NCI-H524 (cell line): ENCODE results near the gene KIAA0040.
A peak's percentile ranks its signal among the peaks of the same experiment; 100 is the strongest.

Experiments
- DNase-seq, 2 experiments: peaks; one replicate each; lab custom pipeline; 2025; lab: John Stamatoyannopoulos, UW

The KIAA0040 gene

DNA sequence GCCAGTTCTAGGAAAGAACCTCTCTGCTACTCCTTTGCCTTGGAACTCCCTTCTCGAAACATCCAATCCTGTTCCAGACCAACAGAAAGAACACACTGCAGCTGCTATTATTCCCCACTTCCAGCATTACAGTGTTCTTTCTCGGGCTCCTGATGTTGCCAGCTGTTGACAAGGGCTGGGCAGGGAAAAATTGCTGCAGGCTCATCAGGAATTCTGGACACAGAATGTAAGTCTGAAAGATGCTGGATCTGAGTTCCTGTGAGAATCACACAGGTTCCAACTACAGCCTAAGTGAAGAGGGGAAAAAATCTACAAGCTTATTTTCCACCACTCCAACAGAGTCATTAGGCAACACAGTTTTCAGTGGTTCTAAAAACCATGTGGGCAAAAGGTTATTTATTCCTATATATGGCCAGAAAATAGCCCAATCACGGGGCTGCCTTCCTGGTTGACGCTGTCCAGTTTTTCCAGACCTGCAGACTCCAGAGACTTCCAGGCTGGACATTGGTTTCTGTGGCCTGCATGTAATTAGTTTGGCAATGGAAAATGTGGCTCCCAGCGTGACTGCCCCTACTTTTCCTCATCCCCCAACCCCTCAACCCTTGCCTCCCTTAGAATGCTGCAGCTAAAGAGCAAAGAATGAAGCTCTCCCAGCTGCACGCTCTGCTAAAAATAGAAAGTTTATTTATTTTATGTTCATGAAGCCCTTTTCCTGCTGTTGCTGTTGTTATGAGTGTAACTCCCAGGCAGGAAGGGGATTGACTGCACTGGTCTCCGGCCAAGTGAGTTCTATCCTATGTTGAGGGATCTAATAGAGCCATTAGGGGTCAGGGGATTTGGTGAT is 8.3 kb upstream of the KIAA0040 start:
- no peak for DNase-seq

DNA sequence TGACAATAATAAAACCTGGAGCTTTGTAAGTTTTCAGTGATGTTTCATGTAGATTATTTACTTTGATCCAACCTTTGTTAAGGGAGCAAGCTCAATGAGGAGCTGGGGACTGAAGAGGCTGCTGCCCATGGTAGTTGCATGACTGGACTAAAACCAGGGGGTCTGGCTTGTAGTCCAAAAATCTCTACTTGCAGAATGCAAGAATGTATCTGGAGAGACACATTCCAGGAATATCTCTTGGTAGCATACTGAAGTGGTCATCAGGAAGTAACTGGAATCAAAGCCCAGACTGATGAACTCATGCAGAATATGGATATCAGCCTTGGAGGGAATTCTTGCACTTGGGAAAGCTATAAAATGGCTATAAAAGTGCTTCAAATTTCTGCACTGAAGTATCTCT is 5.8 kb upstream of the KIAA0040 start:
- DNase-seq: no peak

DNA sequence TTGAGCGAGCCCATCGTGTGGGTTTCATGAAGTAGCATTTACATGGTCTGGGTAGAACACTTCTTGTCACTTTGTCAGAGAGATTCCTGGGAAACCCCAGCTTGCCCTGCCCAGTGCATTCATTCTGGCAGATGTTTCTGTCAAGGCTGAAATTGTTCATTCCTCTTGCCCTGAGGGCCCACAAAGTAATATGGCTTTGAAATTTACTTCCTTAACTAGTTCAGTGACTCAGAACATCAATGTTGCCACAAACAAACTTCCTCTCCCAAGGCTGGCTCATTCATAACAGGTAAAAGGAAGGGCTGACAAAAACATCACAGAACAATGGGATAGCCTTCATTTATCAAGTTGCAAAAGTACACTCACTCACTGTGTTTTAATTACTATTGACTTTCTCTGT is 5.0 kb upstream of the KIAA0040 start:
- no peak for DNase-seq

DNA sequence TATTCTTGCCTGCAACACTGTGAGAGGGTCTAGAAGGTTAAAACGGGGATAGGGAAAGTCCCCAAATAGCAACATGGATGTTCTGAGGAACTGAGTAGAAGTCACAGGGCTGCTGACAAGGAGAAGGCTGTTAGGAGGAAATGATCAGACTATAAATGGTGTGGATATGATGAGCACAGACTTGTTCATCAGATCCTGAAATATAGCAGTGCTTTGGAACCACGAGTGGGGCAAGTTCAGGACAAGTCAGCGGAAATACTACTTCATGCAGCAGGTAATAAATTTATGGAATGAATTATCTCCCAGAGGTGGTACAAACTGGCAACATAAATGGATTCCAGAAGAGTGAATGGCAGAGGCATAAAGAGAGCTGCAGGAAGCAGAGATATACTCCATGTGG is 3.2 kb upstream of the KIAA0040 start:
- no peak for DNase-seq

DNA sequence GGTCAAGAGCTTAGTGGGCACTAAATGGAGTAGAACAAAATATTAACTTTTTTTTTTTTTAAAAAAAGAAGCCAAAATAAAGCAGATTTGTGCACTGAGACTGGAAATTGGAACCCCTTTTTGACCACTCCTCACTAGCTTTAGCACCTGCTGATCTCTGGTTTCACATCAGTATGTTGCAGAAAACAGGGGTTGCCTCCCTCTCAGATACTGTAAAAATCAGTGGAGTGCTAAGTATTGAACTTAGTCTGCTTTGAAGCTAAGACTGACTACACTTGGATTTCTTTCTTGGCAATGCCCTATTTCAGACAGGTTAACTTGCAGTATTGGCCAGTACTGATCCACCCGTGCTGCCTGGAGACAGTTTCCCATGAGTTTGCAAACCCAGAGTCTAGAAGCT is 2.7 kb upstream of the KIAA0040 start:
- no peak for DNase-seq

DNA sequence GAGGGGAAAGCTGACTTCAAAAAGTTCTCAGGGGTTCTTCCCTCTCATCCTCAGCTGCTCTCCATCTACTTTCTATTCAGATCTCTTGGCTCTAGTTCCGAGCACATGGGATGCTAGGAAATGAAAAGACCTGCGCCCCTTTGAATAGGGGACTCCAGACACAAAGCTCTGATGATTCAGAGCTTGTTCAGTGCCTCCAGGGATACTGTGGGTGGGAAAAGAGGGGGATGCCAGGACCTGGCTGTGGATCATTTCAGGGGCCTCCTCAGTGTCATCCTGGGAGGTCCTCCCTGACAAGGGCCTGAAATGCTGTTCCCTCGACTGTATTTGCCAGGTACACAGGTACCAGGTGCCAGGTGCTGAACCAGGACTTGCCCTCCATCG is 943 bp upstream of the KIAA0040 start:
- no peak for DNase-seq

DNA sequence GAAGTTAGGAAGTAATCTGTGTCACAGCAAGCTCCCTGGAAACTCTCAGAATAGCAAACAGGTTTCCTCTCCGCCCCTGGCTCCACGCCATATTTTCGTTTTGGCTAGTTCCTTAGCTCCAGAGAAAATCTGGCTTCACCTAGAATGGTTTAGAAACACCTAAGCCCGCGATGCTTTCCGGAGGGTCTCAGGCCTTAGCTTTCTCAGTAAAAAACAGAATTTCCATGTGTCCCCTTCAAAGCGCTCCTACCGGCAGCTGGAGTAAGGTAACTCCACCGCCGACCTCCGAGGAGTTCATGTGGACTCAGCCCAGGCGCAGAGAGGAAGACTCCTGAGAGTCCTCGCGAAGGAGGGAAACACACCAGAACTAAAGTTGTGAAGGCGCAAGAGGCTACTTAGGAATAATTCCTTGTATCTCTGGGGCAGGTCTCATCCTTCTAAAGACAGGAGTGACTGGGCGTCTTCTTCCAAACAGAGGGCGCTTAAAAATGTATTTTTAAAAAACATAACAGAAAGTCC is 406 bp downstream of the KIAA0040 start:
- peak in 1 of 2 experiments; percentile 46 for DNase-seq

DNA sequence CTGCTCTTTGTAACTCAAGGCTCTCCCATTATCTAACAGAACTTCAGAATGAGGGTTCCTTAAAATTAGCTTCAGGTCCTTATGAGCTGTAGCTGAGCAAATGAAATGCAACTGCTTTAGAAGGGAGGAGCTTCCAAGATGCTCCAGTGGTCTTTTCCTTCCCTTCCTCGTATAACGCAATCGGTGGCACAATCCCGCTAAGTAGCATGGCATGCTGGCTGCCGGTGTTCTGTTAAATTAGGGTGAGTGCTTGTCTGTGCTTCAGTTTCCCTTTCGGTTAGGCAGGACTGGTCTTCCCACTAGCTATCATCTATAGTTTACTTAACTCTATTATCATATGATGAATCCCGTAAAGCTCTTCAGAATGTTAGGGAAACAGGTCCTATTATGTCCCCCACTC is 917 bp downstream of the KIAA0040 start:
- DNase-seq: no peak

DNA sequence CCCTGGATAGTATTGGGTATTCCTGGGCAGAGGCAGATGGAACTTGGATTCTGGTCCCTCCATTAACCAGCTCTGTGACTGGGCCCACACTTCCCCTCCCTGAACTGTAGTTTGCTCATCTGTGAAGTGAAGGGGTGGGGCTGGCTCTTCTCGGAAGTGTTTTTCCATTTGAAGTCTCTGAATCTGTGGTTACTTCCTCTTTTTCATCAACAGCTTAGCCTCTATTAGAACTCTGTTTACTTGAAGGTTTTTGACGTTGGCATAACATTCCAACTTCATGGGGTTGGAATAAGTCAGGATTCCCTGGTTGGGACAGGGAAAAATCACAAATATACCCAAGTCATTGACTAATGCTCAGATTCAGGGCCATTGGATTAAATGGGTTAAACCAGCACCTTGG is 3.6 kb downstream of the KIAA0040 start:
- DNase-seq: no peak

DNA sequence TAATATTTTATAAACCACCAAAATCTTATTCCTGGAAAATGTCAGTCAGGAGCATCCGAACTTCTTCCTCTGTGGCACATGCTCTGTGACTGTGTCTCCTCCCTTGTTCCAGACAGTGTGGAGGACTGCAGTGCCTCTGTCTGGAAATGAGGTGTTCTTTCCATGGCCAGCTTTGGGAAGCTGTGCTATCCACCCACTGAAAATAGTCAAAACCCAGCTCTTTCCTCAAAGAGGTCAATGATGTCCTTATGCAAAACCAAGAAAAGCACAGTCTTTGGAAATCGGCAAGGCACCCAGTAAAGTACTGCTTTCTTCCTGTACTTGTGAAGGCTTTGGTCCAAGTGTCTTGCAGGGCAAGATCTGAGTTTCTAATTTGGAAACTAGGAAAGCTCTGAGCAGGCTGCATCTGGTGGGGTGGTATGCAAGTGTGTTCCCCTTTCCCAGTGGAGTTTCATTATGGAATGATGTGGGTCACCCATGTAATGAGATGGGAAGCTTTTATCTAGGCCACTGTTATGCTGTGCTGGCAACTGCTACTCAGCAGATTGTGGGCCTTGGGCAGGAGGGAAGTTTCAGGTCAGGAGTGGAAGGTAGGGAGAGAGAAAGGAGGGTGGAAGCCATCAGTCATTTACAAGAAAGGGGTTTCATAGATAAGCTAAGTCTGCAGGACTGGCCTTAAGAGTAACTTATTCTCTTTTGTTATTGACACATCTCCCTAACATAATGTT is 6.0 kb downstream of the KIAA0040 start:
- DNase-seq: no peak

DNA sequence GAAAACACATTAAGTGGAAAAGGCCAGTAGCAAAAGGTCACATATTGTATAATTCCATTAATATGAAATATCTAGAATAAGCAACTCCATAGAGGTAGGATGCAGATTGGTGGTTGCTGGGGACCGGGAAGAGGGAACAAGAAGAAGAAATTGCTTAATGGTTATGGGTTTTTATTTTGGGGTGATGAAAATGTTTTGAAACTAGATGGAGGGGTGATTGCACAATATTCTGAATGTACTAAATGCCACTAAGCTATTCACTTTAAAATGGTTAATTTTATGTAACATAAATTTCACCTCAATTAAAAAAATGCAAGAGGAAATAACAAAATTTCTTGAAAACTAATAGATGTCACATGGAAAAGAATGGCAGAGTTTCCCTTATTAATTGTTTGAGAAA is 6.7 kb downstream of the KIAA0040 start:
- no peak for DNase-seq

DNA sequence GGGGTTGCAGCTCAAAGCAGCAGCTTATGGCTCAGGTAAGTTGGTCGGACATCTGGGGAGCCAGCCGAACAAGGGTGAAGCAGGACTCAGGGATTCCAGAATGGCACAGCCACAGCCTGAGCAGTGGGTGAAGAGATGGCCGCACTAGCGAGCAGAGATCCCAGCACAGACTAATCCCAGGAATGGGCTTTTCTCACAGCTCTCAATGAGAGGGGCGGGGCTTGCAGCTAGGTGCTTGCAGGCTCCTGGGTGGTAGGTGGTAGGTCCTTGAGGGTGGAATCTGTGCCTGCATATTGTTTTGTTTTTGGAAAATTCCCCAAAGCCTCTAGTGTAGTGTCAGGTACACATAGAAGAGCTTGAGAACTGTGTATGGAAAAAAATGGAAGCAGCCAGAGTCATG is 9.0 kb downstream of the KIAA0040 start:
- no peak for DNase-seq

DNA sequence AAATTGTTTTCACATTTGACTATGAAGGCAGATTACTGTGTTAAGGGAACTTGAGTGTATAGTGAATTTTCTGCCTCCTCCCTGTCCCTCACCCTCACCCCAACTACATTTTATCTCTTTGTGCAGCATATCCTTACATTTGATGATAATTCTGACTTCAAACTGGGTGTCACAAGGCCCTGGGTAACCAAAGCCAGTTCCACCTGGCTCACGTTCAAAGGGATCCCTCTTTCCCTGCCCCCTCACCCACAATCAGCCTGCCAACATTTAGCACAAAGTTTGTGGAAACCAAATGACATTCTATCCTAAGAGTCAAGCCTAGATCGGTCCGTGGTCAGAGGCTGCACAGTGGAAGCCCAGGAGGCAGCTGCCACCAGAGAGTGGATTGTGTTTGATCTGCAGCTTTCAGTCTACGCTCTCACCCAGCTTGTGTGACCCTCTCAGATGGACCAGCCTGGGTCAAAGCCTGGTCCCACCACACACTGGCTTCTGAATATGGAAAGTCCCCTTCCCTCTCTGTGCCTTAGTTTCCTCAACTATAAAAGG is 10.3 kb downstream of the KIAA0040 start:
- no peak for DNase-seq

DNA sequence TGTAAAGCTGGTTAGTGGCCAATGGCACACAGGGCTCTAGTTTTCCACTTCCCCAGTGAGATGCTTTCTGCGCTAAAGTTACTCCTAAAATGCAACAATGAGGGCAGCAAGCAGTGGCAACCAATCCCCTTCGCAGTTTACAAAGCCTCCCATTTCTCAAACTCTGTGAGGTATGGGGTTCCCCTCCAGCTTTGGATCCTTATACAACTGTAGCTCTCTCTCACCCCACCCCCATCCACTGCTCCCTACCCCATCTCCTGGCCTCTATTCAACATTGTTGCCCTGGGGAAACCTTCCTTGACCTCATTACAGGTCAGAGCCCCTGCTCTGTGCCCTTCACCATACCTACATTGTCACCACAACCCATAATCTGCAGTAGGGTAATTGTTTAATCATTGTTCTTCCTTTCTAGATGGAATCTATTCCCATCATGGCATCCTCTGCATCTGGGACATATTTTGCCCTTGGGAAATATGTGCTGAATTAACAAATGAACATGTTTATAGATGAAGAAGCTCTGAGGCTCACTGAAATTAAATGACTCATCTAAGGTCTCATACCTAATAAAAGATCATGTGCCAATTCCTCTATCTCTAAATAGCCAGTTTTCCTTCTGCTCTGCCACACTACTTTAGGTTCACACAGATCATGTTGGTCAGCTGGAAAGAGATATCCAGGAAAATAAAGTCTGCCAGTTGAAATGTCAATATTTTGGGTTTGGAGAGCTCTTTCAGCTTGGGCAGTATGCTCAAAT is 12.6 kb downstream of the KIAA0040 start:
- DNase-seq: no peak

DNA sequence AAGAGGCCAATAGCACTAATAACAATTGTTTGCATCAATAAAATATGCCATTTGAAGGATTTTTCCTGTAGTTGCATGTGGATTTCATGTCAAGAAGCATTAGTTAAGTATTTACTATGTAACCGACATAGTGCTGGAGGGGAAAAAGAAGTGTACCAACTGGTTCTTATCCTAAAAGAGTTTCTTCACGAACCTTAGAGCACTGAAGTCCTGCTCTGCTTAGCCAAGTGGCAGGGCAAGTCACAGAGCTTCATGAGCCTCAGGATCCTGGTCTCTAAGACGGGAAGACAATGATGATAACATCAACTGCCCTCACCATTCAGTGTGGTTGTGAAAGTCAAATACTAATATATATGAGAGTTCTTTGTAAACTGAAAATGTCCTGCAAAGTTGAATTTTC is 14.1 kb downstream of the KIAA0040 start:
- DNase-seq: no peak

DNA sequence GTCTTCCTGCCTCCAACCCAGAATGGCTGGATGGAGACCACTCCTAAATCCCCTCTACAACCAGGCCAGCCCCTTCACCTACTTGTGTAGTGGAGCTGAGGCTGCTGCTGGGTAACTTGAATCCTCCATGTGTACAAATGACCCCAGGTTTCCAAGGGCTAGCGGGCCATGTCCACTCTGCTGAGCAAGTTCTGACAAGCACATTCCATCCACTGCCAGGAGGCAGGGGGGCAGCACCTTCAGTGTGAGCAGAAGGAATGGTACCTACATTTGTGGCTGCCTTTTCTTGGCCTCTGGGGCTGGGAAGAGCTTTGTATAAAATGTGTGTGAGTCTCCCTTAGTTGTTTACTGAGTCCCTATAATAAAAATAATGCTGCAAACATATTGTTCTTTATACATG is 14.5 kb downstream of the KIAA0040 start:
- DNase-seq: no peak

DNA sequence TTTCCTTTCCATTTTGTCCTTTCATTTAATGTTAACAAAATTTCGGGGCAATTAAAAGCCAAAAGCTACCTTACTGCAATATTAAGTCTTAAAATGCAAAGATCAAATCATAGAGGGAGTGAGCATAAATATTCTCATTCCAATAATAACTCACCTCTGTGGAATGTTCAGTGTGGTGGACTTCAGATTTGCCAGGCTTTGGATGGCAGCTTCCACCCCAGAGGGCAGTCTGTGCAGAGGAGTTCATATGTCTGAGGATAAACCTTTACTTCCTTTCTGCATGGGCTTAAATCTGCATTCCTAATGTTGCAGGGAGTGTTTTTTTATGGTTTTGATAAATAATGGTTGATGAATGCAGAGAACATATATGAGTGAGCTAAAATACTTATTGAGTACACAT is 16.3 kb downstream of the KIAA0040 start:
- no peak for DNase-seq

DNA sequence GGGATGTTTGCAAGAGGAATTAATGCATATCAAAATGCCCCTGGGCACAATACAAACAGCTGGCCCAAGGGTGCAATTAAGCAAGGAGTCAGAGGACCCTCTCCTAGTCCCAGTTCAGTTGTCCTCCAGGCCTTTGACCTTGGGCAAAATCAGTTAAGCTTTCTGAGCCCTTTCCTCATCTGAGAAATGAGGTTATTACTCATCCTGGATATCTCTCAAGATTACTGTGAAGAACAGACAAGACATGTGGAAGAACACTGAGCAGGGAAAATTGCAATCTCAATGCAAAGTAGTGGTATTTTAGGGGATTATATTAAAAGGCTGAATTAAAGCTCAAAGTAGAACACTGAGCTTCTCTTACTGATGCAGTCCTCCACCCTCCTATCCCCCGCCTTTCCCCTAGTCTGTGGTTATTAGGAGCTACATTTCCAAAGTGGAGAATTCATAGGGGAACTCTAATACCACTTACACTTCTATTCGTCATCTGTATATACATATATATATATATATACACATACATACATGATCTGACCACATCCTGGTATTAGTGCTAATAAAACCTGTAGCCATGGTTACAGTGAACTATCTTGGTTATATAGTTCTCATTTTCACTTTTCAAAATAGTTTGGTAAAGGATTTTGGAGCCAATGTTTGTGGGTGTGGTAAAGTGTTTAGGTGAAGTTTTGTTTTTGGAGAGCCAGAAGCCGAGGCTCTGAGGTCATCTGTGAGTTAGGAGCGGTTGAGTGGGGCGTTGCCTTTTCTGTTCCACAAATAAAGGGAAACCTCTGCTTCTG is 18.1 kb downstream of the KIAA0040 start:
- DNase-seq: no peak

DNA sequence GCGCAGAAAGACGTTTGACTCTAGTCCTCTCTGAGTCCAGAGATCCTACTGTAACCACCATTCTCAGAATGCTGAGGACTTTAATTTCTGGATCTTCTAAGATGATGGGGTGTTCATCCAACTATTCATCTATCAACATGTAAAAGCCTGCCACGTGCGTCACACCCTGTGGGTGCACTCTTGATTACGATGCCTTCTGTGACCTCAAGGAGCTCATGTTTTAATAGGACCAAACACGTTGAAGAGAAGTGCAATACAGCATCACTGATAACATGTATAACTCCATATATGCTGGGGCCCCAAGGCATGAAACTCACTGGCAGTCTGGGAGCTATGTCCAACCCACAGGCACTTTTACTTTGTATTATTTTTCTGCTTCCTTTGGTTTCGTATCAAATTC is 19.0 kb downstream of the KIAA0040 start:
- DNase-seq: no peak

DNA sequence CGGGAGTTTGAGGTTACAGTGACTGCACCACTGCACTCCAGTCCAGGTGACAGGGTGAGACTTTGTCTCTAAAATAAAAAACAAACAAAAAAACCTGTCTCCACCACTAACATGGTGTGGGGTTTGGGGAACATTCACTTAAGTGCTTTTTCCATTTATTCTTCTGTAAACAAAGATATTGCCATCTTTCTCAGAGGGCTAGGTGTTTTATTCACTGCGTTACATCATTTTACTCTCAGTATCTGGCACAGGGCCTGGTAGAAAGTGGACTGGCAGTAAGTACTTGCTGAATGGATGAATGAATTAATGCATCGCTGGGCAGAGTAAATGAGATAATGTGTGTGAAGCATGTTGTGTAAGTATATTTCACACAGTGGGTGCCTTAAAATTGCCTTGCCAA is 20.1 kb downstream of the KIAA0040 start:
- no peak for DNase-seq
